SW 1271 (cell line): Measurements from ENCODE around the gene MEGF11.

Experiments used
- DNase-seq, 2 experiments: peaks; one replicate each; lab custom pipeline; 2025; lab: John Stamatoyannopoulos, UW

MEGF11 gene

GRCh38 chr15:65939901-65940617 lies 313.5 kb downstream of the MEGF11 start:
- peak in 1 of 2 experiments; percentile 40 for DNase-seq

- DNase-seq, result no peak
Observed at GRCh38 chr15:65938604-65939003, 314.9 kb downstream of the MEGF11 start.

- no peak for DNase-seq
Observed at GRCh38 chr15:65937476-65937875, 316.1 kb downstream of the MEGF11 start.

DNA sequence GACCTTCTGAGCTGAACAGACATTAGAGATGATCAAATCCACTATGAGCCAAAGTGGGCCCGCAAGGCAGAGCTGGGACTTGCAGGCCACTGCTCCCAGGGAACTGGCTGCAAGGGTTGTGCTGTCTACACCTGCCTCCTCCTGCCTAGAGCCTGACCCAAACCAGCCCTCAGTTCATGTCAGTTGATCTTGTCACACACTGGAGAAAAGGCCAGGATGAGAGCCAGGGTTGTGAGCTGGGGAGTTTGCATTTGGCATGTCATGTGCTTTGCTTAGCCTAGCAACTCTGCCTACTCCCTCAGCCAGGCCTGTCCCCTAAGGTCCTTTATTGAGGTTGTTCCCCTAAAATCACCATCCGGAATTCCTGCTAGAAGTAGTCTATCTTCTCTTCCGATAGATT lies 316.5 kb downstream of the MEGF11 start:
- no peak for DNase-seq

DNA sequence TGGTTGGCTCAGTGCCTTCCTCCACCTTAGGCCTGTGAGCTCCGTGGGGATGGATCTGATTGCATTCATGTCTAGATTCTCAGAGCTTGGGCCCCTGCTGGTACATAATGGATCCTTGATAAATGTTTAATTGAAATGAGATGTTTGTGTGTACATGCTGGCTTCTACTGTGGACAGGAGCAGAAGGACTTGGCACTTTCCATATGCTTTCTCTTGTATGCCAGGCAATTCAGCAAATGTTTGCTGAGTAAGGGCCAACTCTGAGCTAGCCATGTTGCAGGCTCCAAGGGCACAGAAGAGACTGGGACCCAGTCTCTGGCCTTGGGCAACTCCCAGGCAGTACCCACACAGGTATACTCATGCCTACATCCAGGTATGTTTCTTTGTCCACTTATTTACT lies 317.3 kb downstream of the MEGF11 start:
- DNase-seq, result no peak

DNA sequence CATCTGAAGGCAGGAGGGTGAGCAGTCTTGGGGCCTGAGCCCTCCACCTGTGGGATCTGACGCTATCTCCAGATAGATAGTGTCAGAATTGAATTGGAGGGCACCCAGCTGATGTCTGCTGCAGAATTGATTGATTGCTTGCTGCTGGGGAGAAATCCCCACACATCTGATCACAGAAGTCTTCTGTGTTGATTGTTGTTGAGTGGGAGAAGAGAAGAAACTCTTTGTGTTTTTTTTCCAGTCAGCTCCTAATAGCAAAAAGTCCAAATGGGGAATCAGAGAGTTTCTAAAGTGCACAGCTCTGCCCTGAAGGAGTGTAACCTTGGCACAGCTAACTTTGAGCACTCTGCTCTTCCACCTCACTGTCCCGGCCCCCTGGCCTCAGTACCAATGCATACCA lies 318.2 kb downstream of the MEGF11 start:
- no peak for DNase-seq

DNA sequence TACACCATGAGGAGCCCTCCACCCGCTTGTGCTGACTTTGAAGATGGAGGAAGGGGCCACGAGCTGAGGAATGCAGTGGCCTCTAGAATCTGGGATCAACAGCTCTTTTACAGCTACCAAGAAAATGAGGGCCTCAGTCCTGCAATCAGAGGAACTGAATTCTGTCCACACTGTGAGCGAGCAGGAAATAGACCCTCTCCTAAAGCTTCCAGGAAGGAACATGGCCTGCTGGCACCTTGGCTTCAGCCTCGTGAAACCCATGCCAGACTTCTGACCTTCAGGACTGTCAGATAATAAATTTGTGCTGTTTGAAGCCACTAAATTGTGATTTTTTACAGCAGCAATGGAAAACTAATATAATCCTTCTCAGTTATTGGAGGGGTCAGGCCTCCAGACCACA lies 322.3 kb downstream of the MEGF11 start:
- no peak for DNase-seq

GRCh38 chr15:65930134-65930533 lies 323.4 kb downstream of the MEGF11 start:
- no peak for DNase-seq

DNA sequence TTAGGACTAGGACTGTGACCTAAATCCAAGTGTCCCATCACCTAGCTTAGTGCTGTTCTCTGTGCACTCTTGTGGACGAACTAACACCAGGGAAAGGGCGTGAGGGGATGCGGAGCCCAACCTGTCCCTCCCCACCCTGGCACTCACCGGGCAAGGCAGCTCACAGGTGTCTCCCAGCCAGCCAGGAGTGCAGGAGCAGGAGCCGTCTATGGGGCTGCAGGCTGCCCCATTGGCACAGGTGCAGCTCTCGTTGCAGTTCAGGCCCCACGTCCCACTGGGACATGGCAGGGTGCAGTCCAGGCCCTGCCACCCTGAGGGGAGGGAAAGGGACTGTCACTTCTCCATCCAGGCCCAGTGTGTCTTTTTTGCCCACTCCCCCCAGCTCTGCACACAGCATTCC lies 324.0 kb downstream of the MEGF11 start:
- DNase-seq, result no peak

DNA sequence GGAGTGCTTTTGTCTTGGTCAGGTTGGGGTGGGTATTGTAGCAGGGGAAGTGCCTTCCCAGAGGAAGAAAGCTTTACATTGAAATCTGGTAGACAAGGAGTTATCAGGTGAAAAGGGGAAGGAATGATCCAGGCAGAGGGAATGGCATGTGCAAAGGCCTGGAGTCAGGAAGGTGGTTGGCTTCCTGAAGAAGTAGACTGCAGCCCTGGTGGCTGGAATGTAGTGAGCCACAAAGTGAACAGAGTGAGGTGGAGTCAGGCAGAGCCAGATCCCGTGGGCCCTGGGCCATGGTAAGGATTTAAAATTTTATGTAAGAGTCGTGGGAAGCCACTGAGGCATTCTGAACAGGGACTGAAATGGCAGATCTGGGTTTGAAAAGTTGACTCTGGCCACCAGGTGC lies 326.0 kb downstream of the MEGF11 start:
- DNase-seq, result no peak

- DNase-seq, result no peak
Observed at GRCh38 chr15:65926899-65927298, 326.7 kb downstream of the MEGF11 start.

- DNase-seq, result no peak
Observed at GRCh38 chr15:65926459-65926858, 327.1 kb downstream of the MEGF11 start.

DNA sequence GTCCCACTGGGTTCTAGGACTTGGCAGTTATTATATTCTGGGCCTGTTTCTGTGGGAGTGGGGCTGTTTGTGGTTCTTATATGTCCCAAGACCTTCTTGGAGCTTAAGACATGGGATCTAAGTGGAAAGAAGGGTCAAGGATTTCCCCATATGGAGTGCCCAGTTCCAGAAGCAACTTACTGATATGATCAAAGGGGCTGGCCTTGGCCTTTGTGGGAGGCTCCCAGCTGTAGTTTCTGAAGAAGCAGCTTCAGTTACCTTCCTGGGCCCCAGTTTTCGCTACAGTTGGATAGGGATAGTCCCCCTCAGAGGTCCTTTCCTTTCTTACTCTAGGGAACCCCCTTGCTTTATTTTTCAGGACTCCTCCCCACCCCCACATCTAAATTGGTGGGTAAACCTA lies 328.2 kb downstream of the MEGF11 start:
- DNase-seq, result no peak

- no peak for DNase-seq
Observed at GRCh38 chr15:65924004-65924403, 329.5 kb downstream of the MEGF11 start.

- no peak for DNase-seq
Observed at GRCh38 chr15:65923264-65923663, 330.3 kb downstream of the MEGF11 start.

DNA sequence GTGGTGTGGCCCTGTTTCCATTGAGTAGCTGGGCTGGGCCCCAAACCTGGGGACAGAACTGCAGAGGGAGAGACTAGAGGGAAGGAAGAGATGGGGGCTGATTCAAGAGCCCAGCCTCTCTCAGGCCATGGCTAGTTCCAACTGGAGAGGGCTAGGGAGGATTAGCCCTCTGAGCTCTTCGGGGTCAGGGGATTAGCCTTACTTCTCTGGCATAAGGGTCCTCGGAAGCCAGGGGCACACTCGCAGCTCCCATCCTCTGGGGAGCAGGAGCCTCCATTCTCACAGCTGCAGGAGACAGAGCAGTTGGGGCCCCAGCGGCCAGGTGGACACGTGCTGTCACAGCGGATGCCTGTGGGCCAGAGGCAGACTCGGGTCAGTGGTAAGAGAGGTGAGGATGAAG lies 330.9 kb downstream of the MEGF11 start:
- no peak for DNase-seq

GRCh38 chr15:65921780-65922179 lies 331.8 kb downstream of the MEGF11 start:
- DNase-seq, result no peak

DNA sequence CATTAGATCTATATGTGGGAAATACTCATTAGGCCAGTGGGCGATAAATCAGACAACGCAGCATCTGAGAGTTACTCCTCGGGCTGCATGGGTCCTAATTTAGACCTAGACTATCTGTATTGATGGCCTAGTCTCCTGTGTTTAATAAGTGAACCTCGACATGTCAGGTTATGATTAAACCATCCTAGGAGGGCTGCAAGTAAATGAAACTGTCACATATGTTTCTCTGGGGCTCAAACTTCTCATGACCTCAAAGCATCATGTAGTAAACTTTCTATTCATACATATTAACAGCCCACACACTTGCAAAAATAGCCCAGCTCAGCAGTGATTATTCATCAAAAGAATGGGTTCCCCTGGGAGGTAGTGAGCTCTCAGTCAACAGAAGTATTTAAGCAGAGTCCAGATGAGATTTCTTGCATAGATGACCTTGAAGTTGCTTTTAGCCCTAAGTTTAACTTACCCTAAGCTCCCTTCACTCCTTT lies 332.7 kb downstream of the MEGF11 start:
- no peak for DNase-seq

DNA sequence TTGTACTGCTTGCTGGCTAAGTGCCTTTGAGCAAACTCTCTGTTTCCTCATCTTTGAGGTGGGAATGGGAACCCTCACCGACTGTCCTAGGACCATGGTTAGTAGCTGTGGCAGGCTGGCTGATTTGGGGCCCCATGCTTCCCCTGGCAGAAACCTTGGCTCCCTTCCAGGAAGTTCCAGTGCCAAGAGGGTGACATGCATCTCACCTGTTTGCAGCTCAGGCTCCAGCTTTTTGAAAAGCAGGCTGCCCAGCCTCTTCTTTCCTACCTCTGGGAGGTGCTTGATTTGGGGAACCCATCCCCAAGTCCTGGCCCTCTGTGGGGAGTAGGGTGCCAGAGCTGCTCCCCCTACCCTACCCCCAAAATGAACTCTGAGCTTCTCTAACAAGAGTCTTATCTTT lies 333.4 kb downstream of the MEGF11 start:
- DNase-seq, result no peak

- no peak for DNase-seq
Observed at GRCh38 chr15:65919353-65919752, 334.2 kb downstream of the MEGF11 start.

GRCh38 chr15:65918945-65919344 lies 334.6 kb downstream of the MEGF11 start:
- no peak for DNase-seq

- DNase-seq, result no peak
Observed at GRCh38 chr15:65918357-65918920, 335.1 kb downstream of the MEGF11 start.

DNA sequence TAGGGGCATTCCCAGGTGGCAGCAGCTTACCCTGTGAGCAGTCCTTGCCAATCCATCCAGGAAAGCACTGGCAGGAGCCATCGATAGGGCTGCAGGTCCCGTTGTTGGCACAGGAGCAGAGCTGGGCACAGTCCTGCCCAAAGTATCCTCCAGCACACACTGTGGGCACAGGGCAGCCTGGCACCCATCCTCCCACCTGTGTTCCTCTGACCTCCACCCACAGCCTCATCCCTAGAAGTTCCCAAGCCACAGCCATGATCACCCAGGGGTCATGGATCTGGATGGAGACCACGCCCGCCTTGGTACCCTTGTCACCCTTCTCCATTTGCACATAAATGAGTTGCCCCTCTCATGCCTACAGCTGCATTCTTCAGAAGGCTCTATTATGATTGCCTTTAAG lies 335.6 kb downstream of the MEGF11 start:
- no peak for DNase-seq

DNA sequence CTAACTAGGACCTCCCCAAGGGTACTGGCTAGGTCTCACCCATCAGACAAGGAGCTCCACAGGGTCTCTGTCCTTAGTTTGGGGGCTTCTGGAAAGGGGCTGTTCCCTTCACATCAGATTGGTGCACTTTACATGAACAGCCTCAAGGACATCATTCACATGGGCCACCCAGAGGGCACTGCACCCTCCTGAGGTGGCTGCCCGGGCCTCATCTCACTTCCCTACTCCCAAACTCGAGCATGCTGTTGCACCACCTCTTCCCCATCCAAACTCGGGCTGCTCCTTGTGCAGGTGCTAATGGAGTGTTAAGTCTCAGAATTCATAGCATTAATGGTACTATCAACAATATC lies 336.2 kb downstream of the MEGF11 start:
- DNase-seq, result no peak
